WTC11 (cell line): ENCODE data around the gene PLLP. TPM values are rescaled to one million over a fixed set of nuclear protein-coding genes. Genes with fewer than 3 reads are reported as not detected.

Experiments
- ATAC-seq: fragments of 200-7000 bp; cut with Tn5 transposase; 2 replicates; pipeline ENCODE4 v1.10.0; 2021; ENCODE audit warnings: mild to moderate bottlenecking, moderate library complexity
- CTCF ChIA-PET: fragments of 300-600 bp; sonication (Branson Sonifier 250); formaldehyde crosslinking; loops from one replicate; lab custom pipeline; 2021; ENCODE audit warnings: antibody characterized with exemption; lab: Charles Lee
- POLR2A ChIA-PET: fragments of 350-600 bp; sonication (Branson Sonifier 250); formaldehyde crosslinking; loops from one replicate; lab custom pipeline; 2021; ENCODE audit warnings: antibody characterized with exemption; lab: Charles Lee
- DNase-seq: peaks from one replicate; pipeline ENCODE4 v3.0.0; 2021; ENCODE audit warnings: low spot score
- H3K27ac Mint-ChIP-seq: 2 replicates; pipeline ENCODE4 v1.8.0; 2021; ENCODE audit warnings: mixed read lengths
- H3K27me3 Mint-ChIP-seq: 2 replicates; pipeline ENCODE4 v1.8.0; 2021; ENCODE audit warnings: low read depth, mild to moderate bottlenecking, moderate library complexity, mixed read lengths
- H3K36me3 Mint-ChIP-seq: 2 replicates; pipeline ENCODE4 v1.8.0; 2021; ENCODE audit warnings: mixed read lengths
- H3K4me1 Mint-ChIP-seq: 2 replicates; pipeline ENCODE4 v1.8.0; 2022; ENCODE audit warnings: mixed read lengths
- H3K4me3 Mint-ChIP-seq: 2 replicates; pipeline ENCODE4 v1.8.0; 2021; ENCODE audit warnings: mild to moderate bottlenecking, moderate library complexity, mixed read lengths
- H3K9me3 Mint-ChIP-seq: 2 replicates; pipeline ENCODE4 v1.8.0; 2021; ENCODE audit warnings: mixed read lengths
- CBFB ChIP-seq: sonication (generic); formaldehyde crosslinking; IDR thresholded peaks from 2 replicates; pipeline ENCODE4 v1.8.1; 2022; ENCODE audit warnings: mild to moderate bottlenecking, low read depth, missing genetic modification reagents
- GRHL2 ChIP-seq: fragments of 250-450 bp; sonication (Bioruptor Pico); IDR thresholded peaks from 2 replicates; pipeline ENCODE4 v1.8.0; 2022; ENCODE audit warnings: mild to moderate bottlenecking, moderate library complexity; ENCODE audit not compliant: insufficient replicate concordance, severe bottlenecking
- JUN ChIP-seq: sonication (generic); formaldehyde crosslinking; IDR thresholded peaks from 2 replicates; pipeline ENCODE4 v1.8.0; 2023; ENCODE audit warnings: mild to moderate bottlenecking, missing genetic modification reagents
- KAT7 ChIP-seq: sonication (generic); formaldehyde crosslinking; IDR thresholded peaks from 2 replicates; pipeline ENCODE4 v1.8.1; 2023; ENCODE audit warnings: missing genetic modification reagents, mild to moderate bottlenecking, borderline replicate concordance
- SP1 ChIP-seq: sonication (generic); formaldehyde crosslinking; conservative IDR thresholded peaks from 2 replicates; pipeline ENCODE4 v1.8.1; 2022; ENCODE audit warnings: missing genetic modification reagents
- TEAD1 ChIP-seq: sonication (generic); formaldehyde crosslinking; IDR thresholded peaks from 2 replicates; pipeline ENCODE4 v1.8.0; 2022; ENCODE audit warnings: mild to moderate bottlenecking, missing genetic modification reagents
- TEAD4 ChIP-seq: sonication (generic); formaldehyde crosslinking; IDR thresholded peaks from 2 replicates; pipeline ENCODE4 v1.8.0; 2022; ENCODE audit warnings: mild to moderate bottlenecking, missing genetic modification reagents
- TP53 ChIP-seq: sonication (generic); formaldehyde crosslinking; IDR thresholded peaks from 2 replicates; pipeline ENCODE4 v1.8.1; 2023; ENCODE audit warnings: mild to moderate bottlenecking, missing genetic modification reagents
- ZNF219 ChIP-seq: sonication (generic); formaldehyde crosslinking; IDR thresholded peaks from 2 replicates; pipeline ENCODE4 v1.8.0; 2023; ENCODE audit warnings: missing genetic modification reagents, mild to moderate bottlenecking, borderline replicate concordance
- ZNF263 ChIP-seq: sonication (generic); formaldehyde crosslinking; IDR thresholded peaks from 2 replicates; pipeline ENCODE4 v1.8.1; 2022; ENCODE audit warnings: low read depth, mild to moderate bottlenecking, moderate library complexity, missing genetic modification reagents
- ZNF317 ChIP-seq: sonication (generic); formaldehyde crosslinking; IDR thresholded peaks from 2 replicates; pipeline ENCODE4 v1.8.1; 2023; ENCODE audit warnings: low read depth, mild to moderate bottlenecking, moderate library complexity, missing genetic modification reagents, borderline replicate concordance
- ZNF396 ChIP-seq: fragments of 250-450 bp; sonication (Bioruptor Pico); IDR thresholded peaks from 2 replicates; pipeline ENCODE4 v1.8.0; 2021; ENCODE audit warnings: mild to moderate bottlenecking, moderate library complexity, borderline replicate concordance
- ZNF416 ChIP-seq: fragments of 250-450 bp; sonication (Bioruptor Pico); IDR thresholded peaks from 2 replicates; pipeline ENCODE4 v1.9.0; 2021; ENCODE audit warnings: mild to moderate bottlenecking, inconsistent platforms
- ZNF671 ChIP-seq: fragments of 250-450 bp; sonication (Bioruptor Pico); IDR thresholded peaks from 2 replicates; pipeline ENCODE4 v1.8.0; 2021; ENCODE audit warnings: mild to moderate bottlenecking
- total RNA-seq: library from RNA; stranded (reverse); gene quantifications from 3 replicates; pipeline ENCODE4 v1.2.3, GENCODE V29; 2021
- TF ChIP-seq, protein P1 (sequence below): sonication (generic); formaldehyde crosslinking; IDR thresholded peaks from 2 replicates; pipeline ENCODE4 v1.8.1; 2022; ENCODE audit warnings: missing genetic modification reagents, borderline replicate concordance
- TF ChIP-seq, protein P2 (sequence below): sonication (generic); formaldehyde crosslinking; IDR thresholded peaks from 2 replicates; pipeline ENCODE4 v1.8.1; 2023; ENCODE audit warnings: mild to moderate bottlenecking, missing genetic modification reagents
- TF ChIP-seq, protein P3 (sequence below): sonication (generic); formaldehyde crosslinking; IDR thresholded peaks from 2 replicates; pipeline ENCODE4 v1.8.1; 2022; ENCODE audit warnings: mild to moderate bottlenecking, moderate library complexity, missing genetic modification reagents
- TF ChIP-seq, protein P4 (sequence below): fragments of 250-450 bp; sonication (Bioruptor Pico); IDR thresholded peaks from 2 replicates; pipeline ENCODE4 v1.8.0; 2021; ENCODE audit warnings: mild to moderate bottlenecking
- TF ChIP-seq, protein P5 (sequence below): sonication (generic); formaldehyde crosslinking; IDR thresholded peaks from 2 replicates; pipeline ENCODE4 v1.8.1; 2023; ENCODE audit warnings: mild to moderate bottlenecking, missing genetic modification reagents, moderate library complexity
- TF ChIP-seq, protein P6 (sequence below): sonication (generic); formaldehyde crosslinking; conservative IDR thresholded peaks from 2 replicates; pipeline ENCODE4 v1.8.1; 2023; ENCODE audit warnings: mild to moderate bottlenecking, low read depth, missing genetic modification reagents, moderate library complexity

Gene PLLP
- total RNA-seq, 1 experiment from 2014 or later: 2.8 TPM

DNA sequence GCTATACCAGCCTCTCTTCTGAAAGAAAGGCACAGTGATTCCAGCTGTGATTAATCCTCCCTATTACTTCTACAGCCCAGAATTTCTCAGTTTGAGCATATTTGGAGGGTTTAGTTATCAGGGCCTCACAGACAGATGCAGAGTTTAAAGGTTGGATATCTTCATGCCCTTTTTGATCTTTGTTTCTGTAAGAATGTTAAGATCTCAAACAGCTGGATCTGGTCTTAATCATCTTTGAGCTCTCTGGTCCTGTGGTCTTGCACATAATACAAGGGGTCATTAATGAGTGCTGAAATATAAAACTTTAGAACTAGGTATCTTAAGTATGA lies 48.5 kb downstream of the PLLP start:
- H3K9me3 Mint-ChIP-seq: no peaks in the 10 kb centered on the region
- TF ChIP-seq ZNF396 (CRISPR knock-in tag) (no peak), CBFB (CRISPR knock-in tag) (no peak), TEAD1 (CRISPR knock-in tag) (no peak), ZNF416 (no peak), TEAD4 (no peak), ZNF263 (CRISPR knock-in tag) (no peak), ZNF317 (CRISPR knock-in tag) (no peak), SP1 (CRISPR knock-in tag) (no peak), KAT7 (CRISPR knock-in tag) (no peak), GRHL2 (no peak), ZNF219 (CRISPR knock-in tag) (no peak), ZNF671 (no peak), JUN (CRISPR knock-in tag) (no peak), TP53 (no peak)
- TF ChIP-seq, protein P1, sequence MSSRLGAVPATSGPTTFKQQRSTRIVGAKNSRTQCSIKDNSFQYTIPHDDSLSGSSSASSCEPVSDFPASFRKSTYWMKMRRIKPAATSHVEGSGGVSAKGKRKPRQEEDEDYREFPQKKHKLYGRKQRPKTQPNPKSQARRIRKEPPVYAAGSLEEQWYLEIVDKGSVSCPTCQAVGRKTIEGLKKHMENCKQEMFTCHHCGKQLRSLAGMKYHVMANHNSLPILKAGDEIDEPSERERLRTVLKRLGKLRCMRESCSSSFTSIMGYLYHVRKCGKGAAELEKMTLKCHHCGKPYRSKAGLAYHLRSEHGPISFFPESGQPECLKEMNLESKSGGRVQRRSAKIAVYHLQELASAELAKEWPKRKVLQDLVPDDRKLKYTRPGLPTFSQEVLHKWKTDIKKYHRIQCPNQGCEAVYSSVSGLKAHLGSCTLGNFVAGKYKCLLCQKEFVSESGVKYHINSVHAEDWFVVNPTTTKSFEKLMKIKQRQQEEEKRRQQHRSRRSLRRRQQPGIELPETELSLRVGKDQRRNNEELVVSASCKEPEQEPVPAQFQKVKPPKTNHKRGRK (CRISPR knock-in tag): no peak
- TF ChIP-seq, protein P2, sequence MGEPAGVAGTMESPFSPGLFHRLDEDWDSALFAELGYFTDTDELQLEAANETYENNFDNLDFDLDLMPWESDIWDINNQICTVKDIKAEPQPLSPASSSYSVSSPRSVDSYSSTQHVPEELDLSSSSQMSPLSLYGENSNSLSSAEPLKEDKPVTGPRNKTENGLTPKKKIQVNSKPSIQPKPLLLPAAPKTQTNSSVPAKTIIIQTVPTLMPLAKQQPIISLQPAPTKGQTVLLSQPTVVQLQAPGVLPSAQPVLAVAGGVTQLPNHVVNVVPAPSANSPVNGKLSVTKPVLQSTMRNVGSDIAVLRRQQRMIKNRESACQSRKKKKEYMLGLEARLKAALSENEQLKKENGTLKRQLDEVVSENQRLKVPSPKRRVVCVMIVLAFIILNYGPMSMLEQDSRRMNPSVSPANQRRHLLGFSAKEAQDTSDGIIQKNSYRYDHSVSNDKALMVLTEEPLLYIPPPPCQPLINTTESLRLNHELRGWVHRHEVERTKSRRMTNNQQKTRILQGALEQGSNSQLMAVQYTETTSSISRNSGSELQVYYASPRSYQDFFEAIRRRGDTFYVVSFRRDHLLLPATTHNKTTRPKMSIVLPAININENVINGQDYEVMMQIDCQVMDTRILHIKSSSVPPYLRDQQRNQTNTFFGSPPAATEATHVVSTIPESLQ (CRISPR knock-in tag): no peak
- TF ChIP-seq, protein P3, sequence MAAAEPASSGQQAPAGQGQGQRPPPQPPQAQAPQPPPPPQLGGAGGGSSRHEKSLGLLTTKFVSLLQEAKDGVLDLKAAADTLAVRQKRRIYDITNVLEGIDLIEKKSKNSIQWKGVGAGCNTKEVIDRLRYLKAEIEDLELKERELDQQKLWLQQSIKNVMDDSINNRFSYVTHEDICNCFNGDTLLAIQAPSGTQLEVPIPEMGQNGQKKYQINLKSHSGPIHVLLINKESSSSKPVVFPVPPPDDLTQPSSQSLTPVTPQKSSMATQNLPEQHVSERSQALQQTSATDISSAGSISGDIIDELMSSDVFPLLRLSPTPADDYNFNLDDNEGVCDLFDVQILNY (CRISPR knock-in tag): no peak
- TF ChIP-seq, protein P4, sequence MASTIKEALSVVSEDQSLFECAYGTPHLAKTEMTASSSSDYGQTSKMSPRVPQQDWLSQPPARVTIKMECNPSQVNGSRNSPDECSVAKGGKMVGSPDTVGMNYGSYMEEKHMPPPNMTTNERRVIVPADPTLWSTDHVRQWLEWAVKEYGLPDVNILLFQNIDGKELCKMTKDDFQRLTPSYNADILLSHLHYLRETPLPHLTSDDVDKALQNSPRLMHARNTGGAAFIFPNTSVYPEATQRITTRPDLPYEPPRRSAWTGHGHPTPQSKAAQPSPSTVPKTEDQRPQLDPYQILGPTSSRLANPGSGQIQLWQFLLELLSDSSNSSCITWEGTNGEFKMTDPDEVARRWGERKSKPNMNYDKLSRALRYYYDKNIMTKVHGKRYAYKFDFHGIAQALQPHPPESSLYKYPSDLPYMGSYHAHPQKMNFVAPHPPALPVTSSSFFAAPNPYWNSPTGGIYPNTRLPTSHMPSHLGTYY: no peak
- TF ChIP-seq, protein P5, sequence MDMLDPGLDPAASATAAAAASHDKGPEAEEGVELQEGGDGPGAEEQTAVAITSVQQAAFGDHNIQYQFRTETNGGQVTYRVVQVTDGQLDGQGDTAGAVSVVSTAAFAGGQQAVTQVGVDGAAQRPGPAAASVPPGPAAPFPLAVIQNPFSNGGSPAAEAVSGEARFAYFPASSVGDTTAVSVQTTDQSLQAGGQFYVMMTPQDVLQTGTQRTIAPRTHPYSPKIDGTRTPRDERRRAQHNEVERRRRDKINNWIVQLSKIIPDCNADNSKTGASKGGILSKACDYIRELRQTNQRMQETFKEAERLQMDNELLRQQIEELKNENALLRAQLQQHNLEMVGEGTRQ (CRISPR knock-in tag): no peak
- TF ChIP-seq, protein P6, sequence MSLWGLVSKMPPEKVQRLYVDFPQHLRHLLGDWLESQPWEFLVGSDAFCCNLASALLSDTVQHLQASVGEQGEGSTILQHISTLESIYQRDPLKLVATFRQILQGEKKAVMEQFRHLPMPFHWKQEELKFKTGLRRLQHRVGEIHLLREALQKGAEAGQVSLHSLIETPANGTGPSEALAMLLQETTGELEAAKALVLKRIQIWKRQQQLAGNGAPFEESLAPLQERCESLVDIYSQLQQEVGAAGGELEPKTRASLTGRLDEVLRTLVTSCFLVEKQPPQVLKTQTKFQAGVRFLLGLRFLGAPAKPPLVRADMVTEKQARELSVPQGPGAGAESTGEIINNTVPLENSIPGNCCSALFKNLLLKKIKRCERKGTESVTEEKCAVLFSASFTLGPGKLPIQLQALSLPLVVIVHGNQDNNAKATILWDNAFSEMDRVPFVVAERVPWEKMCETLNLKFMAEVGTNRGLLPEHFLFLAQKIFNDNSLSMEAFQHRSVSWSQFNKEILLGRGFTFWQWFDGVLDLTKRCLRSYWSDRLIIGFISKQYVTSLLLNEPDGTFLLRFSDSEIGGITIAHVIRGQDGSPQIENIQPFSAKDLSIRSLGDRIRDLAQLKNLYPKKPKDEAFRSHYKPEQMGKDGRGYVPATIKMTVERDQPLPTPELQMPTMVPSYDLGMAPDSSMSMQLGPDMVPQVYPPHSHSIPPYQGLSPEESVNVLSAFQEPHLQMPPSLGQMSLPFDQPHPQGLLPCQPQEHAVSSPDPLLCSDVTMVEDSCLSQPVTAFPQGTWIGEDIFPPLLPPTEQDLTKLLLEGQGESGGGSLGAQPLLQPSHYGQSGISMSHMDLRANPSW (CRISPR knock-in tag): no peak
- H3K36me3 Mint-ChIP-seq: peaks cover 52% of the 10 kb centered on the region
- DNase-seq (no peak), ATAC-seq (no peak)
- CTCF ChIA-PET: no interaction called here
- no peak overlapping the region for H3K4me3 Mint-ChIP-seq
- H3K4me1 Mint-ChIP-seq: no peaks in the 10 kb centered on the region
- H3K27me3 Mint-ChIP-seq: no peaks in the 10 kb centered on the region
- no peak overlapping the region for H3K27ac Mint-ChIP-seq
- POLR2A ChIA-PET: no interaction called here
